Parathyroid adenoma (tissue), 2 donors: Measurements from ENCODE around the gene PTPN14.
A peak's percentile ranks its signal among the peaks of the same experiment; 100 is the strongest.

Experiments
- H2AFZ ChIP-seq: fragments of 300-600 bp; sonication (generic); one replicate; pipeline ENCODE4 v1.7.0; 2017; ENCODE audit warnings: antibody characterized with exemption, mild to moderate bottlenecking
- H3K27ac ChIP-seq: fragments of 300-600 bp; sonication (generic); one replicate; pipeline ENCODE4 v1.7.0; 2017
- H3K27me3 ChIP-seq: fragments of 300-600 bp; sonication (generic); one replicate; pipeline ENCODE4 v1.7.0; 2017; ENCODE audit warnings: low read length; ENCODE audit not compliant: control insufficient read depth, insufficient read depth
- H3K36me3 ChIP-seq: fragments of 300-600 bp; sonication (generic); one replicate; pipeline ENCODE4 v1.7.0; 2017; ENCODE audit warnings: low read length; ENCODE audit not compliant: control insufficient read depth, insufficient read depth
- H3K4me1 ChIP-seq: fragments of 300-600 bp; sonication (generic); one replicate; pipeline ENCODE4 v1.7.0; 2017; ENCODE audit warnings: control low read depth
- H3K4me2 ChIP-seq: fragments of 300-600 bp; sonication (generic); one replicate; pipeline ENCODE4 v1.7.0; 2017; ENCODE audit warnings: low read length
- H3K4me3 ChIP-seq: fragments of 300-600 bp; sonication (generic); one replicate; pipeline ENCODE4 v1.7.0; 2017; ENCODE audit warnings: low read depth, low read length
- H3K79me2 ChIP-seq: fragments of 300-600 bp; sonication (generic); one replicate; pipeline ENCODE4 v1.7.0; 2017; ENCODE audit warnings: control low read depth
- H3K9ac ChIP-seq: fragments of 300-600 bp; sonication (generic); one replicate; pipeline ENCODE4 v1.7.0; 2017; ENCODE audit warnings: mild to moderate bottlenecking
- H3K9me3 ChIP-seq: fragments of 300-600 bp; sonication (generic); one replicate; pipeline ENCODE4 v1.7.0; 2017; ENCODE audit warnings: low read length; ENCODE audit not compliant: control insufficient read depth
- CTCF ChIP-seq: fragments of 300-600 bp; sonication (generic); IDR thresholded peaks from one replicate; pipeline ENCODE4 v1.7.0; 2017; ENCODE audit warnings: antibody characterized with exemption, mild to moderate bottlenecking
- donor health status: primary hyperparathyroidism.

The PTPN14 gene

GRCh38 chr1:214552174-214552608 lies 789 bp upstream of the PTPN14 start:
- H3K79me2 ChIP-seq, result peaks cover 2% of the 10 kb centered on the region
- no peaks in the 10 kb centered on the region for H3K36me3 ChIP-seq
- H3K9ac ChIP-seq, result peak overlapping the region; percentile 28
- peak overlapping the region; percentile 91 for H2AFZ ChIP-seq
- peak overlapping the region; percentile 89 for H3K27ac ChIP-seq
- no peaks in the 10 kb centered on the region for H3K9me3 ChIP-seq
- H3K27me3 ChIP-seq, result no peaks in the 10 kb centered on the region
- H3K4me3 ChIP-seq, result peak overlapping the region; percentile 73
- H3K4me1 ChIP-seq, result no peaks in the 10 kb centered on the region
- H3K4me2 ChIP-seq, result peak overlapping the region; percentile 96
- no peak for TF ChIP-seq CTCF

- Histone ChIP-seq H3K9me3 (no peaks in the 10 kb centered on the region), H3K79me2 (peaks cover 2% of the 10 kb centered on the region), H3K4me1 (no peaks in the 10 kb centered on the region), H2AFZ (peak overlapping the region; percentile 90), H3K27me3 (no peaks in the 10 kb centered on the region), H3K36me3 (no peaks in the 10 kb centered on the region), H3K9ac (peak overlapping the region; percentile 72), H3K4me2 (peak overlapping the region; percentile 81), H3K4me3 (peak overlapping the region; percentile 76), H3K27ac (peak overlapping the region; percentile 85)
- TF ChIP-seq CTCF, result no peak
Observed at GRCh38 chr1:214550857-214551435, 456 bp downstream of the PTPN14 start.

DNA sequence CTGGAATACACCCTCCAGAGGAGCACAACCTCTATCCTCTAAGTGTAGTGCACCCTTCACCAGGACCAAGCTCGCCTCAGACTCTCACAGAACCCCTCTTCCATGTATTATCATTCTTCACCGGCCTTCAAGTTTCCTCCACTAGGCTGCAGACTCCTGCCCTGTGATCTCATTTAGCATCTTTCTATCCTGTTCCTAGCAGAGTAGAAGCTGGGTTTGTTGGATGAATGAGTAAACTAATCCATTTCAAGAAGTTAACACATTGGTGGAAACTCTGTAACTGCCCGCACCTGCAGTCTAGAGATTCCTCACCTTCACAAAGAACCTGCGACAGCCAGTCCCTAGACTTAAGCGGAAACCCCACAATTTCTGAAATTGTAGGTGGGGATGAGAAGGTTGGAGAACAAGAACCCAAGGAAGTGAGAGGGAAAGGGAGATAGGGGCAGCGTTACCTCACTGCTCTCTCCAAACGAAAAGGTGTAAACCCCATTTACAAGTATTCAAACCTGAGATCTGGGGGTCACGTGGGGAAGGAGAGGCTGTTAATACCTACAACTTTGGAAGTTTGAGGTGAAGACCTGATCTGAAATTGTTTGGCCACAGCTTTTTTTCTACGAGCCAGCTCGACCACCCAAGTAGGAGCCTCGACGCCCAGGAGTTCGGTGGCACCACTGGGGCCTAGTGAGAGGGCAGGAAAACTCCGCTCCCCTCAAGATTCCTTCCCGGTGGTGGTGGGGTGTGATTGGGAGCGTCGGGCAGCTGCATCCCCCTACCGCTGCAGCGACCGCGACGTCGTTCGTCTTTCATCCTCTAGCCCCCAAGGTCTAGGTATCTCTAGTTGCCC lies 1.2 kb downstream of the PTPN14 start:
- H3K79me2 ChIP-seq, result peaks cover 2% of the 10 kb centered on the region
- H3K27ac ChIP-seq, result peak overlapping the region; percentile 85
- H3K4me1 ChIP-seq, result no peaks in the 10 kb centered on the region
- peak overlapping the region; percentile 81 for H3K4me2 ChIP-seq
- no peaks in the 10 kb centered on the region for H3K9me3 ChIP-seq
- peak overlapping the region; percentile 90 for H2AFZ ChIP-seq
- no peaks in the 10 kb centered on the region for H3K27me3 ChIP-seq
- no peaks in the 10 kb centered on the region for H3K36me3 ChIP-seq
- no peak for TF ChIP-seq CTCF
- H3K9ac ChIP-seq, result no peak overlapping the region
- H3K4me3 ChIP-seq, result peak overlapping the region; percentile 76

GRCh38 chr1:214549604-214550003 lies 1.8 kb downstream of the PTPN14 start:
- H3K27ac ChIP-seq, result no peak overlapping the region
- H3K4me3 ChIP-seq, result no peak overlapping the region
- no peaks in the 10 kb centered on the region for H3K36me3 ChIP-seq
- no peaks in the 10 kb centered on the region for H3K4me1 ChIP-seq
- no peak for TF ChIP-seq CTCF
- no peak overlapping the region for H3K4me2 ChIP-seq
- H3K27me3 ChIP-seq, result no peaks in the 10 kb centered on the region
- no peaks in the 10 kb centered on the region for H3K9me3 ChIP-seq
- H3K9ac ChIP-seq, result no peak overlapping the region
- peaks cover 2% of the 10 kb centered on the region for H3K79me2 ChIP-seq
- no peak overlapping the region for H2AFZ ChIP-seq
